Urothelium cell line (cell line): ENCODE data around the gene RNF14.
A peak's percentile ranks its signal among the peaks of the same experiment; 100 is the strongest.
"Not testable (repeated sequence)": the region's sequence is repeated elsewhere in the genome, so short reads cannot be mapped to it uniquely, and the experiment has no call there.

Experiments used
- DNase-seq: peaks from one replicate; pipeline ENCODE4 v3.0.0; 2011; ENCODE audit warnings: low spot score, mixed read lengths
- FAIRE-seq: peaks from 2 replicates; lab custom pipeline; 2011; peaks lifted over from hg19 to GRCh38; lab: Jason Lieb, UNC

RNF14 gene, protein sequence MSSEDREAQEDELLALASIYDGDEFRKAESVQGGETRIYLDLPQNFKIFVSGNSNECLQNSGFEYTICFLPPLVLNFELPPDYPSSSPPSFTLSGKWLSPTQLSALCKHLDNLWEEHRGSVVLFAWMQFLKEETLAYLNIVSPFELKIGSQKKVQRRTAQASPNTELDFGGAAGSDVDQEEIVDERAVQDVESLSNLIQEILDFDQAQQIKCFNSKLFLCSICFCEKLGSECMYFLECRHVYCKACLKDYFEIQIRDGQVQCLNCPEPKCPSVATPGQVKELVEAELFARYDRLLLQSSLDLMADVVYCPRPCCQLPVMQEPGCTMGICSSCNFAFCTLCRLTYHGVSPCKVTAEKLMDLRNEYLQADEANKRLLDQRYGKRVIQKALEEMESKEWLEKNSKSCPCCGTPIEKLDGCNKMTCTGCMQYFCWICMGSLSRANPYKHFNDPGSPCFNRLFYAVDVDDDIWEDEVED

DNA sequence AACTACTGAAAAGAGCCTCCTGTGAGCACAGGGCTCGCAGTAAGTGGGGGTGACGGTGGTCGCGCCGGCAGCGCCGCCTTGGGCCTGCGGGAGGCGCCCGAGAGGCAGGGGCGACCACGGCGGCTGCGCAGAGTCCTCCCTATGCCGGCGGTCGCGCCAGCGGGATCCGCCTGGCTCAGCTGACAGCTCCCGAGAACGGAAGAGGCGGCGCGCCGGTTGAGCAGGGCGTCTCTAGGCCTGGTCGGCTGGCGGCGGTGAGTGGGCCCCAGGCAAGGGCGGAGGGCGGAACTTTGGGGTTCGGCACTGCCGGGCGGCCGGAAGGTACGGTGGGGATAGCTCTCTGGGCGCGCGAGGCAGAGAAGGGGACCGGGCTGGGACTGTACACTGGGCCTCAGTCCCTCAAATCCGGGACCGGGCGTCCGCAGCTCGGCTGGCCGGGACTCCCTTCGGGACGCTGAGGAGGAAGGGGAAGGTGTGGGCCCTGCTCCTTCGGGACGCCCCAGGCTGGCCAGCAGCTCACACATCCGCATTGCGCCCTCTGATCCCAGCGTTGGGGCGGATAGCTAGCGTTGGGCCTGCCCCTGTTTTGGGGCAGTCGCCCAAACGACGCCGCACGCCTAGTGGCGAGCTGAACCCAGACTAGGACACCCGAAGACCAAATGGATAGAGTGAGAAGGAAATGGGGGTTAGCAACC lies at the start of gene RNF14:
TSS of gene RNF14 (plus strand) at position 192 of the 695 bp plus-strand sequence. CDS start 4,484 bp downstream, outside the sequence.
- FAIRE-seq: no peak
- peak; percentile 94 for DNase-seq

DNA sequence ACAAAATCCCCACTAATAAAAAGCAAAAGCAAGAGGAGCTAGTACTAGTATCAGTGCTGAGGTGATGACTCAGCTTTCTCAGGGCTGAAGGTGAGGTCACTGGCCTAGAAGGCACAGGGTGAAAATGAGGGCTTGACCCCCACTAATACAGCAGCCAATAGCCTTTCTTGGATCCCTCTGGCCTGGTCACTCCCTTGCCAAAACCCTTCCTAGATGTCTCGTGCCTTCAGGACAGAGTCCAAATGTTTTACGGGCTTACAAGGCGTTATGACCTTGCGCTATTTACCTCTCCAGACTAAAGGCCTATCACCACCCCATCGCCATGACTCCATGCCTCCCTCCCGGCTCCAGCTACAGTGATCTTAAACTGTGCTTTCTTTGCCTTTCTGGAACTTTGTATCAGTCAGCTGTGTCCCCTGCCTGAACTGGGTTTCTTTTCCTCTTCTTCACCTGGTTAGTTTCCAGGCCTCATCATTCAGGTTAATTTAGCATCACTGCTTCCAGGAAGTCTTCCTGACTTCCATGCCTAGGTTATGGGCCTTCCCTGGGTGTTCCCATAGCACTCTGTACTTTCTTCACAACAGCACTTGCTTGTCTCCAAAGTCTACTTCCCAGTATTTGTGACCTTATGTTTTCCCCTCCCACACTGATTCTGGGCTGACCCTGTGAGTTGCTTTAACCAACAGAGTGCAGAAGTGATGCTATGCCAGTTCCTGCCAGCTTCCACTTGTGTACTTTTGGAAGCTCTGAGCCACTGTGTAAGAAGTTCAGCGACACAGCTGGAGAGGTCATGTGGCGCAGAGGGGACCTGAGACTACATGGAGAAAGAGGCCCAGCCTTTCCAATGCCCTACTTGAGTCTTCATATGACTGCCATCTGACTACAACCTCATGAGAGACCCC lies 49.4 kb upstream of the RNF14 start:
- no peak for FAIRE-seq

DNA sequence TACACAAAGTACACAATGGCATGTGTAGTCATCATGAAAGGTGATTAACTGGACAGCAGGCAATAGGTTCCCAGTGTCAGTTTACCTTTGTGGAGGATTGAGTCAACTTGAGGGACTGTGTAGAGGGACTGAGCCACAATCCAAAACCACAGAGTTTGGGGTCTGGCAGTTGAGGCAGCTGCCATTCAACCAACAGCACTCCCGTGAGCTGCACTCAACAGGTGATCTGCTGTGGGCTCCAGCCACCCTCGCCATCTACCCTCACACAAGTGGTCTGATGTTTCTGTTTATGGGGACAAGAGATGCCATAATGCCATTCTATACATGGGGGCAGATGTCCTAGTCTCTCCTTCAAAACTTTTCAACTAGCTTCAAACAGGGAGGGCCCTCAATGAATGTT lies 48.1 kb upstream of the RNF14 start:
- FAIRE-seq (no peak), DNase-seq (no peak)

More for the DNA sequence above, 49.4 kb upstream of the RNF14 start:
- DNase-seq: no peak

DNA sequence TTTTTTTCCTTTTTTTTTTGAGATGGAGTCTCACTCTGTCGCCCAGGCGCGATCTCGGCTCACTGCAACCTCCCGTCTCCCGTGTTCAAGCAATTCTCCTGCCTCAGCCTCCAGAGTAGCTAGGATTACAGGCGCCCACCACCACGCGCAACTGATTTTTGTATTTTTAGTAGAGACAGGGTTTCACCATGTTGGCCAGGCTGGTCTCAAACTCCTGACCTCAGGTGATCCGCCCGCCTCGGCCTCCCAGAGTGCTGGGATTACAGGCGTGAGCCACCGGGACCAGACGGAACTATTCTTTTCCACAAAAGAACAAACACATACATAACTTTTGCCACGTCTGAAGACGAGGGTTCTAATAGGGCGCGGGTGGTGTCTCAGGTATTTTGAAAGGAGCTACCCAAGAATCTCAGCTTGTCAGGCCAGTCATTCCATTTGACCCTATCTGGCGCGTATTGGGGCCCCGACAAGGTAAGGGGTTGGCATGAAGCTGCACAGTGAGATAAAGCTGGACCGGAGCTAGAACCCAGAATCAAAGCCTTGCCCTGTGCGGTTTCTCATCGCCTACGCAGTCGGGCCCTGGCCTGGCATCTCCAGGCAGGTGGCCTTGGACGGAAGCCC lies 46.0 kb upstream of the RNF14 start:
- DNase-seq, FAIRE-seq: not testable (repeated sequence)

DNA sequence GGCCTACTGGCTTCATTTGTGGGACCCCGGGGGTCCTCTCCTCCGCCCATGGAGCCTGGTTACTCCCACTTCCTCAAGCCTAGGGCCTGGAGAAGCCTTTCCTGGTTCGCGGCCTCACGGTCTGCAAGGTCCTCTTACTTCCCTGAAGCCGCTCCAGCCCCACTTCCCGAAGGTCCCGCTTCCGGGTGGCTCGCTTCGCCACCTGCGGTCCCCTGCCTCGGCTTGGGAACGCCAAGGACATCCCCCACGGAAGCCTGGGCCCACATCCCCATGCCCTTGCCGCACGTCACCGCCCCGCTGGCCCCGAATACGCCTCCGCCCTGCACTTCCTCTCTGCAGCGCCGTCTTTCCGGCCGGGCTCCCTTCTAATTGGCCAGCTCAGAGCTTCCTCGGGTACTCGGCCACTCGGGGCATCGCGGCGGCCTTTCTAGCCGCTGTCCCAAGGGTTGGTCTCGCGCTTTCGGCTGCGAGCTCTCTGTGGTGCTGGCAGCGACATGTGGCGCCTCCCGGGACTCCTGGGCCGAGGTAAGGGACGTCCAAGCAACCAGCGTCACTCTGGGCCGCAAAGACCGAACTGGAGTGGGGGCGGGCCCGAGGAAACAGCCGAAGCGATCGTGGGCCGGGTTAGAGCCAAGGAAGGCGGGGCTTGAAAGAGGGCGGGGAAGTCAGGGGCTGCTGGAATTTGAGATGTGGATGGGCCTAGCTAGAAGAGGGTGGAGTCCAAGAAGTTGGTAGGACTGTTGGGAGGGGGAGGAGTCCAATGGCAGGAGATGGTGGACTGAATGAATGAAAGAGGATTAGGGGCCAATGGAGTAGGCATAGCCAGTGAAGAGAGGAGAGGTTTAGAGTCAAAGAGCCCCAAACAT lies 45.2 kb upstream of the RNF14 start, which contains the start of gene DELE1:
TSS of gene DELE1 (plus strand) at position 424 of the 866 bp plus-strand sequence. CDS start at position 495, 71 bp downstream.
- peak; percentile 91 for DNase-seq
- FAIRE-seq: no peak

DNA sequence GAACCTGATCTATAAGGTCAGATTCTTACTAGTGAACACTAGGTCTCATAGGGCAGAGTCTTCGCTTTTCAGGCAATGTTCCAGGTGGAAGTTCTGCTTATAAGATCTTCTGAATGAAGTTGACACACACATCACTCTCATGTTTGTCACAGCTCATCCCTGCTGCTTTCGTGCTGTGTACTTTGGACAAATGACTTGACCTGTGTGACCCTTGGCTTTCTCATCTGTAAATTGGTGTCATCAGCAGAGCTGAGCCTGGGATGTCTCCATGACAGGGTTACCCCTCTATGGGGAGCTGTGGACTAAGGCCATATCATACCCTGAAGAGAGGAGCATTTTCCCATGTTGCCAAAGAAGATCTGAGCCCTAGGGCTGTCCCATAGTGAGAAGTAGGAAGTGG lies 42.5 kb upstream of the RNF14 start:
- no peak for FAIRE-seq

DNA sequence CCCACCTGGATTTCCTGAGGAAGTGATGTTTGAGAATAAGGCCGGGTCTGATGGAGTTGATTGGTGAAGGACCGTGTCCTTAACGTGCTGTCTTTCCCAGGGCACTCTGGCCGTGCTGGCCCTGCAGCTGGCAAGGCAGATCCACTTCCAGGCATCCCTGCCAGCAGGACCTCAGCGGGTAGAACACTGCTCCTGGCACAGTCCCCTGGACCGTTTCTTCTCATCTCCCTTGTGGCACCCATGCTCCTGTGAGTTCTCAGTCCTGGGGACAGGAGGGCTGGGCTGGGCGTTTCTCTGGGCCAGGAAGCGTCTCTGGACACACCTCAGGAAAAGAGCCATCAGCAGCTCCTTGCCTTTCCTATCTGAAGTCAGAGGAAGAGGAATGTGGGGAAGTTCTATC lies 40.9 kb upstream of the RNF14 start:
- DNase-seq (no peak), FAIRE-seq (no peak)

More for the DNA sequence above, 42.5 kb upstream of the RNF14 start:
- DNase-seq: no peak

DNA sequence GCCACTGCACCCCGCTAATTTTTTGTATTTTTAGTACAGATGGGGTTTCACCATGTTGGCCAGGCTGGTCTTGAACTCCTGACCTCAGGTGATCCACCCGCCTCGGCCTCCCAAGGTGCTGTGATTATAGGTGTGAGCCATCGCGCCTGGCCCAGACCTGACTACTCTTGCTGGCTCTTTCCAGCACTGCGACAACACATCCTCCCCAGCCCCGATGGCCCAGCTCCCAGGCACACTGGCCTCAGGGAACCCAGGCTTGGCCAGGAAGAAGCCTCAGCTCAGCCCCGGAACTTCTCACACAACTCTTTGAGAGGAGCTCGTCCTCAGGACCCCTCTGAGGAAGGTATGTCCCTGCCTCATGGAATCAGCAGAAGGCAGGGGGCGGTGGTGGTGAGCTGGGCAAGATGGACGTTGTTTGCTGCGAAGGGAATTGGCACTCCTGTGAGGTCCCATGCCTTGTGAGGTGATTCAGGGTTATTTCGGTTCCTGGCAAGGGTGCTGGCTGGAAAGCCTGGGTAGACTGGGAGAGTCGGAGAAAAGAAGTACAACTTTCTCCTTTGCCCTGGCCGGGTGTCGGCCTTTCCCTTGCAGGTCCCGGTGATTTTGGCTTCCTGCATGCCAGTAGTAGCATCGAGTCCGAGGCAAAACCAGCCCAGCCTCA lies 39.4 kb upstream of the RNF14 start:
- FAIRE-seq (no peak), DNase-seq (no peak)

DNA sequence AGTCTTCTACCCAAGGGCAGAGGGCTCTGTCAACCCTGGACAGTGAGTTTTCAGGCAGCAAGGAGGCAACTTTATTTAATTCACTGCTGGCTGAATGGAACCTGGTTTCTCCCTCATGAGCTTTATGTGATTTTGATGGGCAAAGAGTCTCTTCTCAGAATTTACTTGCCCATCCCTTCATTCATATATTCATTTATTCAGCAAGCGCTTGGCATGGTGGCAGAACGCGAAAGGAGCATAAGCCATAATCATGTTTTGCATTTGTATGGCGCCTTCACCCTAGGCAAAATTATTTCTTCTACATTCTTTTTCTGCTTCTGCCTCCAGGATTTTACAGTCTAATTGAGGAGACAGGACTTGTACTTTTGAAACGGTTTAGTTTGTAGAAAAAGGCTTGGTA lies 37.2 kb upstream of the RNF14 start:
- FAIRE-seq (no peak), DNase-seq (no peak)

DNA sequence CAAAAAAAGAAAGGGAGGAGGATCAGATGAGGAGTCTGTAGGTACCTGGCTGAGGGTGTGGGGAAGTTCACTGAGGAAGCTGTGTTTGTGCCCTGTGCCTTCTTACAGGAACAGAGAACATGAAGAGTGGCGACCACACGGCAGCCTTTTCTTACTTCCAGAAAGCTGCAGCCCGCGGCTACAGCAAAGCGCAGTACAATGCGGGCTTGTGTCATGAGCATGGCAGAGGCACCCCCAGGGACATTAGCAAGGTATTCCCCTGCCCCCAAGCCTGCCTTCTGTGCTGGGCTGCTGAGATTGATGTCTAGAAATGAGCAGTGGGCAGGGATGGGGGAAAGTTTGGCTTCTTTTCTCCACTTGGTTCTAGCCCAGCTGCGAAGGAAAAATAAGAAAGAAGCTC lies 35.8 kb upstream of the RNF14 start:
- FAIRE-seq (no peak), DNase-seq (no peak)

DNA sequence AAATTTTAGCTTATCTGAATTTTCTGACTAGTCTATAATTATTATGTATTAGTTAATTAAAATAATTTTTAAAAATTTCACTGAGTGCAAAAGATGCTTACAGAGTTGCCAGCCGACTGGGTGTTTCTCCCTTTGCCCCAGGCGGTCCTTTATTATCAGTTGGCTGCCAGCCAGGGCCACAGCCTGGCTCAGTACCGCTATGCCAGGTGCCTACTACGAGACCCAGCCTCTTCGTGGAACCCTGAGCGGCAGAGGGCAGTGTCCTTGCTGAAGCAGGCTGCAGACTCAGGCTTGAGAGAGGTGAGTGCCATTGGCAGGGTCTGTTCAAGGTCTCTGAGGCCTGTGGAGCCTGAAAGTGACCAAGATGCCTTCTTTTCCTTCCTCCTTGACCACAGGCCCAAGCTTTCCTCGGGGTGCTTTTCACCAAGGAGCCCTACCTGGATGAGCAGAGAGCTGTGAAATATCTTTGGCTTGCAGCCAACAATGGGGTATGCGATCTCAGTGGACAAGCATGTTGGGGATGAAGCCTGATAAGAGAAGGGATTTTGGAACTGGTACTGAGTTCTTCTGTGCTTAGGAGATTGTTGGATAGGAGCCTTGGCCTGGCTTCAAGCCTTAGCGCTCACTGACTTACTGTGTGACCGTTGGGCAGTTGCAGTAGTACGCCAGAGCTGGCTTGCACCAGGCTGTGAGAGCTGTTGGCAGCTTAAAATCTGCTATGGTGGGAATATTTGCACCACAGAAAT lies 34.6 kb upstream of the RNF14 start:
- DNase-seq (no peak), FAIRE-seq (no peak)

DNA sequence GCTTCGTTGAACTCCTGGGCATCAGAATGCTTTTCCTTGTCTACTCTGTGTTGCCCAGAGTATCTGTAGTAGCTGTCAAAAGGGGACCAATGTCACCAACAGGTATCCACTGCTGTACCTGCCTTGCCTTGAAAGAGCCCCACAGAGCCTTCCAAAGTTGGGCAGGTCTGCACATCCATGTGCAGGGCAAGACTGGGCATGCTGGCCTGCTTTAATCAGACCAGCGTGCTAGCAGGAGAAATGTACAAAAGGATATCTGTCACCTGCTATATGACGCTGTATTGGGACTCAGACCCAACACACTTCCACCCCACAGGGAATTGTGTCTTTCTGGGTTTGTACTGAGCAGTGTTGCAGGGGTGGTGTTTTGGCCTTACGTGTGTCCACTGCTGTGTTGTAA lies 33.4 kb upstream of the RNF14 start:
- FAIRE-seq: no peak

DNA sequence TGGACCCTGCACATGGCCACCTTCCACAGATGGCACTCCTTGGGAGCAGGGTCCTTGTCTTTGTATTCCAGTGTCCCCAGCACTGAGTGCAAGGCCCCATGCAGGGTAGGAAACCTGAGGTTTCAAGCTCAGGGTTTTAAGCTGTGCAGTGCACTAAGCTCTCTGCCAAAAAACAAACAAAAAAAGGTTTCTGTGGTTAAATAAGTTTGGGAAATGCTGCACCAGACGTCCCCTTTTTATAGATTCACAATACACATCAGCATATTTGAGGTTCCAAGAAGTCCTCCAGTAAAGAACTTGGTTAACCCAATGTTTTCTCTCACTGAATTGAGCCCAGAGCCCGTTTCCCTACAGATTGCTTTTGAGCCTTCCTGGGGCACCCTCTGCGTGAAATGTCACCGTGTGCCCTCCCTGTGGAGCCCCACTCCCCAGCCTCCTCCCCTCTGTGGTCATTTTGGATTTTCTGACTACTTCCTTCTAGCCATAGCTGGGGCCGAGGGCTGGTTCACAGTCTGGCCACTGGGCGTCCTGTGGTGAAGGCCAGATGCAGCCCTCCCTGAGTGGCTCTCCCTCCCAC lies 28.1 kb upstream of the RNF14 start:
- FAIRE-seq (no peak), DNase-seq (no peak)

More for the DNA sequence above, 33.4 kb upstream of the RNF14 start:
- DNase-seq: no peak

DNA sequence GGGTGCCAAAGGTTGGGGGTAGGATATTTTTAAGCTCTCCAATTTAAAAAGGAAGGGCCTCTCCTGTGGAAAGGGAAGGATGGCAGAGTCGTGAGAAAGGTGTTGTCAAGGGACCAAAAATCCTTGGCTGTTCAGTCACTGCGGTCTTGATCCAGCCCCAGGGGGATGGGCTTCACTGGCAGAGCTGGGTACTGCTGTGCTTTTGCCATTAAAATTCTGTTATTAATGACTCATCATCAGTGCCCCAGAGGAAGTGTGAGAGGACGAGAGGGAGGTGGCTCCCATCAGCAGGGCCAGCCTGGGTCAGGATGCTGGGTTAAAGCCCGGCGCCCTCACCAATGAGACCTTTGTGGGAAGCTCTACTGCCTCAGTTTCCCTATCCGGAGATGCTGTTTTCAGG lies 27.6 kb upstream of the RNF14 start:
- no peak for FAIRE-seq
- peak; percentile 45 for DNase-seq

DNA sequence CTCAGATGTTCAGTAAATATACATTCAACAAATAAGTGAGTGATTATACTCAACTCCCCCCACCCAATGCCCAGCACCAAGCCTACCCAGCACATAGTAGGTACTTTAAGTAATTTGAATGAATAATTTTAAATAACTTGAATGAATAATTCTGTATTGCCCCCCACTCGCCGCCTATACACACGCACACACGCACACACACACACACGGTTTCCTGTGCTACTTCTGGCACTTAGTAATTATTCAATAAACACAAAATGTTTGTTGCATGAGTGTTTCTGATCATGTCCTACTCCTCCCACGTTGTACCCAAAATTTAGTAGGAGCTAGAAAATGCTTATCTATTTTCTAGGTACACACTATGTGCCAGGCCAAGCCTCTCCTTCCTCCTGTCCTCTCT lies 27.1 kb upstream of the RNF14 start:
- FAIRE-seq (no peak), DNase-seq (no peak)

DNA sequence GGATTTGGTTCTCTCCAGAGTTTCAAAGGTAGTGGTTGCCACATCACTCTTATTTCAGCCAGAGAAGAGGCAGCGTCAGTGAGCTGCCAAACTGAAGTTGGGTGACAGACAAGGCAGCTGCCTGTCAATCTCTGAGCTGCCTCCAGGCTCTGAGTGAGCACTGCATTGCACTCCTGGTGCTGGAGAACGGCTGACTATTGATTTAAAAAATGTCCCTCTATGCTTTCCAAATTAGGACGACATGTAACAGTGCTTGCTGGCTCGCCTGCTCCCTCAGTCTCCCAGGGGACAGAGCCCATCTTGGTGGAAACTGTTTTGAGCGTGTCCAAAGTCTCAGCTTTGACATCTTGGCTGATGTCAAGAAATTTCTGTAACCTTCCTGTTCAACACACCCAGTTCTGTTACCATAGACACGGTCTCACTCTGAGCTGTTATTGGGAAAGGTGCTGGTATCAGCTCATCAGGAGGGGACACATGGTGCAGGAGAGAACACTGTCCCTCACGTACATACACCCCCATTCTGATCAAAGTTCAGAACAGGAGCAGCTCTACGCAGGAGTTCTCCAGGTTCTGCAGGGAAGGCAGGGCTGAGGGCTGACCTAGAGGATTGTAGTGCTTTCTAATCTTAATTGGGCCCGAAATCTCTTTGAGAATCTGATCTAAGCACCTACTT lies 26.6 kb upstream of the RNF14 start:
- DNase-seq: no peak
- no peak for FAIRE-seq

DNA sequence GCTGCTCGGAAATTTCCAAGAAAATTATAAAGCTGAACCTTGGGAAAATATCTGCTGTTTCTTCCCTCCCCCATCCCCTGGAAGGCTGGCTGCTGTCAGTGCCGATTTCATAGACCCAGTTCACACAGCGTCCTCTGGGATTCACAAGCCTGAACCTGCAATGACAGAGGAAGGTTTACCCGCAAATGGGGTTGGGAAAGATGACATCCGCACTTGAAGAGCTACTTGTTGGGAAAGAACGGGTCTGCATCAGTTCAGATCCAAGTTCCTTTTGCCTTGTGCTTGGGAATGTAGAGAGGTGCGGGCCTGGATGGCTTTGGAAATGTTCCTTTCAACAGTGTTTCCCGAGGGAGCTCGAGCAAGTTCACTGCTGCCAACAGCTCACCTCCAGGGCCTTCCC lies 24.8 kb upstream of the RNF14 start:
- DNase-seq (no peak), FAIRE-seq (no peak)
